OCI-LY3 (cell line): Measurements from ENCODE around the gene NDFIP2.
A peak's percentile ranks its signal among the peaks of the same experiment; 100 is the strongest.

ENCODE experiments used
- H2AFZ ChIP-seq: fragments of 200-600, 300-600 bp; shearing (Covaris generic); 2 replicates; pipeline ENCODE4 v1.6.0; 2014; ENCODE audit warnings: antibody characterized with exemption, low read depth, low read length
- H3K27ac ChIP-seq: fragments of 200-600, 300-600 bp; sonication (generic); 2 replicates; pipeline ENCODE4 v1.5.1; 2014; ENCODE audit warnings: mild to moderate bottlenecking, low read length, moderate library complexity, mixed read lengths
- H3K27me3 ChIP-seq: fragments of 200-600, 300-600 bp; sonication (generic); 2 replicates; pipeline ENCODE4 v1.6.1; 2014; ENCODE audit warnings: low read depth, low read length, mixed read lengths
- H3K36me3 ChIP-seq: fragments of 200-600, 300-600 bp; sonication (generic); replicated peaks from 2 replicates; pipeline ENCODE3; 2014; ENCODE audit warnings: low read depth, low read length, mixed read lengths
- H3K4me1 ChIP-seq: fragments of 300-600, 200-600 bp; sonication (generic); 2 replicates; pipeline ENCODE4 v1.6.1; 2014; ENCODE audit warnings: low read length, mixed read lengths
- H3K4me2 ChIP-seq: fragments of 200-600, 300-600 bp; sonication (generic); 2 replicates; pipeline ENCODE4 v1.6.1; 2014; ENCODE audit warnings: low read length, mixed read lengths
- H3K4me3 ChIP-seq: fragments of 300-600, 200-600 bp; sonication (generic); 2 replicates; pipeline ENCODE4 v1.5.1; 2014; ENCODE audit warnings: antibody characterized with exemption, mild to moderate bottlenecking, low read length, moderate library complexity
- H3K79me2 ChIP-seq: fragments of 300-600, 200-600 bp; shearing (Covaris generic); 2 replicates; pipeline ENCODE4 v1.6.1; 2014; ENCODE audit warnings: mild to moderate bottlenecking, low read length, mixed read lengths
- H3K9ac ChIP-seq: fragments of 300-600, 200-600 bp; shearing (Covaris generic); 2 replicates; pipeline ENCODE4 v1.6.0; 2014; ENCODE audit warnings: mild to moderate bottlenecking, low read length, moderate library complexity
- H3K9me3 ChIP-seq: fragments of 200-600, 300-600 bp; shearing (Covaris generic); 2 replicates; pipeline ENCODE4 v1.6.1; 2014; ENCODE audit warnings: low read length, mixed read lengths; ENCODE audit not compliant: insufficient read depth
- H4K20me1 ChIP-seq: fragments of 200-600, 300-600 bp; sonication (generic); 2 replicates; pipeline ENCODE4 v1.6.1; 2016; ENCODE audit warnings: low read length, mixed read lengths; ENCODE audit not compliant: insufficient read depth
- EZH2phosphoT487 ChIP-seq: fragments of 200-600 bp; shearing (Covaris generic); IDR thresholded peaks from 2 replicates; pipeline ENCODE4 v1.6.1; 2018; ENCODE audit warnings: antibody characterized with exemption, mixed run types, low read depth
- TF ChIP-seq, protein P1 (sequence below): fragments of 200-600, 300-600 bp; sonication (generic); IDR thresholded peaks from 2 replicates; pipeline ENCODE4 v1.5.1; 2014; ENCODE audit warnings: antibody characterized with exemption, low read length, low read depth

NDFIP2 gene

DNA sequence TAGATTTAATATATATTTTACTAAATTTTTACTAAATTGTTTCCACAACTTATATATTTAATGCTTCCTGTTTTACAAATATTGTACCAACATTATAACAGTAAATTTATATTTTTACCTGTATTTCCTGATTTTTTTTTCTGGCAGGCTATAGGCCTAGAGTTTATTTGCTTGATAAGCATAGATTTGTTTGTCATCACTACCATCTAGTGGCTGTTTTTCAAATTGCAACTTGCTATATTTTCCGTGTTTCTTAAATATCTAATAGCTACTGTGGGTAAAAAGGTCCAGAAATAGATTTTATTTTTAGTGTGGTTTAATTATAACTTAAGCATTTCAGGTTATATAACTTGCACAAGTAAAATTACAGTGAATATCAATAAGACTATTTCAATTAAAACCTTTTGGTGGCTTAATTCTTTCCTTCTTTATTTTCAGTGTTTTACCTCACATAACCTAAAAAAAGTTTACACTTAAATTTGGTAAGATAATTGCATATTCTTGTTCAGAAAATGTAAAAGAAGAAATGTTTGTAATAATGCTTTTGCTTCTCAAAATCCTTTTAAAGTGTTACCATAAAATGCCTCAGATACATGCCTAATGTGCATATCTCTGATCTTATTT lies 60.6 kb downstream of the NDFIP2 start:
- Histone ChIP-seq H3K27ac (no peak overlapping the region), H3K9me3 (no peaks in the 10 kb centered on the region), H3K4me3 (no peak overlapping the region), H3K36me3 (no peaks in the 10 kb centered on the region), H3K4me1 (no peaks in the 10 kb centered on the region), H4K20me1 (no peaks in the 10 kb centered on the region), H2AFZ (no peak overlapping the region), H3K9ac (no peak overlapping the region), H3K4me2 (no peak overlapping the region), H3K27me3 (no peaks in the 10 kb centered on the region), H3K79me2 (no peaks in the 10 kb centered on the region)
- TF ChIP-seq, protein P1, sequence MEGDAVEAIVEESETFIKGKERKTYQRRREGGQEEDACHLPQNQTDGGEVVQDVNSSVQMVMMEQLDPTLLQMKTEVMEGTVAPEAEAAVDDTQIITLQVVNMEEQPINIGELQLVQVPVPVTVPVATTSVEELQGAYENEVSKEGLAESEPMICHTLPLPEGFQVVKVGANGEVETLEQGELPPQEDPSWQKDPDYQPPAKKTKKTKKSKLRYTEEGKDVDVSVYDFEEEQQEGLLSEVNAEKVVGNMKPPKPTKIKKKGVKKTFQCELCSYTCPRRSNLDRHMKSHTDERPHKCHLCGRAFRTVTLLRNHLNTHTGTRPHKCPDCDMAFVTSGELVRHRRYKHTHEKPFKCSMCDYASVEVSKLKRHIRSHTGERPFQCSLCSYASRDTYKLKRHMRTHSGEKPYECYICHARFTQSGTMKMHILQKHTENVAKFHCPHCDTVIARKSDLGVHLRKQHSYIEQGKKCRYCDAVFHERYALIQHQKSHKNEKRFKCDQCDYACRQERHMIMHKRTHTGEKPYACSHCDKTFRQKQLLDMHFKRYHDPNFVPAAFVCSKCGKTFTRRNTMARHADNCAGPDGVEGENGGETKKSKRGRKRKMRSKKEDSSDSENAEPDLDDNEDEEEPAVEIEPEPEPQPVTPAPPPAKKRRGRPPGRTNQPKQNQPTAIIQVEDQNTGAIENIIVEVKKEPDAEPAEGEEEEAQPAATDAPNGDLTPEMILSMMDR, result peak; percentile 94
- no peak for TF ChIP-seq EZH2phosphoT487

DNA sequence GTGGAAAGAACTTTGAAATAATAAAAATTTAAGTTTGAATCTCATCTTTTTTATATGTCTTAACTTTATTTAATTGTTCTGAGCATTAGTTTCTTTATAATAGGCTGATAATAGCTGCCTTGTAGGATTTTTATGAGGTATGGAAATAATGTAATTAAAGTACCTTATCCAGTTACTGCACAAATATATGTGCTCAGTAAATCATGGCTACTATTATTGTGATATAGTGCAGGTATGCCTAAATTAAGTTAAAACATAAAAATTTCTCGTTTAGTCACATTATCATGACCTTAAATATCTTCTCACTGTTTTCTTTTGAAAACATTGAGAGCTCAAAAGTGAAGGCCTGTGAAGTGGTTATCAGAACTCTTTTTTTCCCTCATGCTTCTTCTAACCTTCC lies 62.9 kb downstream of the NDFIP2 start:
- TF ChIP-seq EZH2phosphoT487, result no peak
- TF ChIP-seq, protein P1, result no peak
- Histone ChIP-seq H3K27ac (no peak overlapping the region), H4K20me1 (no peaks in the 10 kb centered on the region), H3K4me1 (no peaks in the 10 kb centered on the region), H2AFZ (no peak overlapping the region), H3K36me3 (no peaks in the 10 kb centered on the region), H3K27me3 (no peaks in the 10 kb centered on the region), H3K9me3 (no peaks in the 10 kb centered on the region), H3K9ac (no peak overlapping the region), H3K4me3 (no peak overlapping the region), H3K4me2 (no peak overlapping the region), H3K79me2 (no peaks in the 10 kb centered on the region)

DNA sequence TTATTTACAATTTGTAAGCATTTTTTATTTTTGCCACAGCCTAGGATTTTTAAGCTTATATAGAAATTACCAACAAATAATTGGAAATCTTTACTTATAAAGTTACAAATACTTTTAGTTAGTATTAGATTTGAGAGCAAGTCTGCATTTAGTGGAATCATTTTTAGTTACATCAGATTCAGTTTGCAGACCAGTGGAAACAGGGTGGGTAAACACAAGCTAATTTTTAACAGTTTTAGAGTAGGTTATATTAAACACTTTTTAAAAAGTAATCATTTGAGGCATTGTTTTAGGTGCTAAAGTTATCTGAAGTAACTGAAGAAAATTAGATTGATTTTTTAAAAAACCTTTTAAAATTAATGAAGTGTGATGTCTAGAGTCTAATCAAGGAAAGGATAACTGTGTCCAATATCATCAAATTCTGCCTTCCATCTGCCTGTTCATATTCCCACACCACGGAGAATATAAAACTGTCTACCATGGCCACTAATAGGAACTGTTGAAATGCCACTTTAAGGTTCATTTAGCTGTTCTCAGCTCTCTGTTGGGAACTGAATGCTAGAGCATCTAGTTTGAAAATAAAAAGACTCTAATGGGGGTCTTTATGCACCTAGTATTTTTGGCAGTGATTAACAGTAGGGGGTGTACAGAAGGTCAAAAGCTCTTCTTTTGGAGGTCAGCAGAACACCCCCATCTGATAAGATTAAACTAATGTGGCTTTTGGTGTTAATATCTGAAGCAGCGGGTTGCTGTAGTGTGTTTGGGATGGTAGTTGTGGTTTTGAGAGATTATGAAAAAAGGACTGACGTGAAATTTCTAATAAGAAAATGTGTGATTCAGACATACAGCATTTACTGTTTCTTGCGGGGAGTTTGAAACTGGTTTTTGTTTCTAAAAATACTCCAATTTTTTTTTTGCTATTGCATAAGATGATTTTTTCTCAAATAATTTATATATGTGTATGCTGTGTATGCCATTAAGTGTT lies 66.5 kb downstream of the NDFIP2 start:
- Histone ChIP-seq H2AFZ (no peak overlapping the region), H3K4me2 (no peak overlapping the region), H3K9me3 (no peaks in the 10 kb centered on the region), H4K20me1 (no peaks in the 10 kb centered on the region), H3K79me2 (no peaks in the 10 kb centered on the region), H3K4me1 (no peaks in the 10 kb centered on the region), H3K4me3 (no peak overlapping the region), H3K27ac (no peak overlapping the region), H3K27me3 (no peaks in the 10 kb centered on the region), H3K9ac (no peak overlapping the region), H3K36me3 (no peaks in the 10 kb centered on the region)
- TF ChIP-seq, protein P1, result no peak
- TF ChIP-seq EZH2phosphoT487, result no peak

DNA sequence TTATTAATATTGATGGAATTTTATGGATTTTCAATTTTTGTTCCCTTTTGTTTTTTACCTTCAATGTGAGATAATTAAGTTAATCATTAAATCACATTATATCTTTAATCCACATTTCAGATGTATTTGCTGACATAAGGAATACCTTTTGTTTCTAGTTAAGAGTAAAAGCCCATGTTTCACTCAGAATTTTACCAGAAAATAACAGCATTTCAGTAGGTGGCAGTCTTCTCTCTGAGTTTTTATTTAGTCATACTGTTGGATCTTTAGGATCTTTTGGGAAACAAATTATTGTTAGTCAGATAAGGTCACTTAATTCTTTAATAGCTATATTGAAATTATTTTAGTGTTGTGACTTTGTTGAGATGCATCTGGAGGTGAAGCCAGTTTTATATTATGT lies 67.9 kb downstream of the NDFIP2 start:
- H3K9me3 ChIP-seq, result no peaks in the 10 kb centered on the region
- H3K4me2 ChIP-seq, result no peak overlapping the region
- H3K9ac ChIP-seq, result no peak overlapping the region
- no peak overlapping the region for H3K4me3 ChIP-seq
- no peaks in the 10 kb centered on the region for H3K27me3 ChIP-seq
- H3K4me1 ChIP-seq, result no peaks in the 10 kb centered on the region
- no peaks in the 10 kb centered on the region for H3K36me3 ChIP-seq
- H2AFZ ChIP-seq, result no peak overlapping the region
- H4K20me1 ChIP-seq, result no peaks in the 10 kb centered on the region
- no peak for TF ChIP-seq EZH2phosphoT487
- TF ChIP-seq, protein P1, result peak; percentile 60
- no peaks in the 10 kb centered on the region for H3K79me2 ChIP-seq
- no peak overlapping the region for H3K27ac ChIP-seq
